SK-N-SH treated with all-trans-retinoic acid at 6 μM for 48 hours (cell line): Measurements from ENCODE around the gene UTRN.

ENCODE experiments used
- ATAC-seq: fragments of 200-7000 bp; cut with Tn5 transposase; 3 replicates; pipeline ENCODE4 v1.9.1; 2020; ENCODE audit warnings: mild to moderate bottlenecking, moderate library complexity
- ARNTL ChIP-seq: fragments of 450-650 bp; formaldehyde crosslinking; IDR thresholded peaks from 2 replicates; pipeline ENCODE4 v1.5.0; 2020; ENCODE audit warnings: low read depth, mild to moderate bottlenecking, moderate library complexity, borderline replicate concordance
- BACH2 ChIP-seq: fragments of 250-450 bp; sonication (Bioruptor Pico); IDR thresholded peaks from 2 replicates; pipeline ENCODE4 v1.9.0; 2021; ENCODE audit warnings: mild to moderate bottlenecking, borderline replicate concordance
- CSDC2 ChIP-seq: fragments of 250-450 bp; sonication (Bioruptor Pico); IDR thresholded peaks from 2 replicates; pipeline ENCODE4 v1.5.0; 2020; ENCODE audit warnings: mild to moderate bottlenecking, moderate library complexity
- ESRRG ChIP-seq: fragments of 250-450 bp; sonication (Bioruptor Pico); IDR thresholded peaks from 2 replicates; pipeline ENCODE4 v1.6.1; 2021; ENCODE audit warnings: mild to moderate bottlenecking
- GLIS3 ChIP-seq: fragments of 250-450 bp; sonication (Bioruptor Pico); IDR thresholded peaks from 2 replicates; pipeline ENCODE4 v1.5.0; 2020; ENCODE audit warnings: mild to moderate bottlenecking, moderate library complexity
- ISL1 ChIP-seq: fragments of 250-450 bp; sonication (Bioruptor Pico); IDR thresholded peaks from 2 replicates; pipeline ENCODE4 v2.1.2; 2022; ENCODE audit warnings: mild to moderate bottlenecking, moderate library complexity
- OSR1 ChIP-seq: fragments of 250-450 bp; sonication (Bioruptor Pico); IDR thresholded peaks from 2 replicates; pipeline ENCODE4 v1.8.0; 2022; ENCODE audit warnings: moderate library complexity, mild to moderate bottlenecking, inconsistent platforms
- PPARA ChIP-seq: fragments of 250-450 bp; sonication (Bioruptor Pico); IDR thresholded peaks from 2 replicates; pipeline ENCODE4 v1.5.0; 2020; ENCODE audit warnings: mild to moderate bottlenecking, borderline replicate concordance
- RARB ChIP-seq: fragments of 250-450 bp; sonication (Bioruptor Pico); IDR thresholded peaks from 2 replicates; pipeline ENCODE4 v1.8.0; 2021; ENCODE audit warnings: mild to moderate bottlenecking, moderate library complexity
- SNAI2 ChIP-seq: fragments of 250-450 bp; sonication (Bioruptor Pico); IDR thresholded peaks from 2 replicates; pipeline ENCODE4 v1.5.0; 2020; ENCODE audit warnings: mild to moderate bottlenecking, moderate library complexity
- TOX ChIP-seq: fragments of 250-450 bp; sonication (Bioruptor Pico); IDR thresholded peaks from 2 replicates; pipeline ENCODE4 v1.8.0; 2021; ENCODE audit warnings: mild to moderate bottlenecking, moderate library complexity, borderline replicate concordance
- ZC3H10 ChIP-seq: fragments of 250-450 bp; sonication (Bioruptor Pico); IDR thresholded peaks from 2 replicates; pipeline ENCODE4 v1.5.1; 2021; ENCODE audit warnings: mild to moderate bottlenecking, moderate library complexity
- ZFP3 ChIP-seq: fragments of 250-450 bp; sonication (Bioruptor Pico); IDR thresholded peaks from 2 replicates; pipeline ENCODE4 v1.5.0; 2020; ENCODE audit warnings: mild to moderate bottlenecking, moderate library complexity
- ZFP30 ChIP-seq: fragments of 450-650 bp; formaldehyde crosslinking; IDR thresholded peaks from 2 replicates; pipeline ENCODE4 v1.5.0; 2022; ENCODE audit warnings: mild to moderate bottlenecking, moderate library complexity
- ZNF565 ChIP-seq: fragments of 450-650 bp; formaldehyde crosslinking; conservative IDR thresholded peaks from 2 replicates; pipeline ENCODE4 v1.5.0; 2020; ENCODE audit warnings: low read depth, mild to moderate bottlenecking, moderate library complexity
- ZNF70 ChIP-seq: fragments of 450-650 bp; formaldehyde crosslinking; IDR thresholded peaks from 2 replicates; pipeline ENCODE4 v1.5.0; 2020; ENCODE audit warnings: mild to moderate bottlenecking, moderate library complexity
- ZNF8 ChIP-seq: fragments of 450-650 bp; formaldehyde crosslinking; IDR thresholded peaks from 2 replicates; pipeline ENCODE4 v1.5.0; 2020; ENCODE audit warnings: mild to moderate bottlenecking, moderate library complexity
- TF ChIP-seq, protein P1 (sequence below): fragments of 250-450 bp; sonication (Bioruptor Pico); IDR thresholded peaks from 2 replicates; pipeline ENCODE4 v1.8.0; 2020; ENCODE audit warnings: mild to moderate bottlenecking, moderate library complexity, borderline replicate concordance
- TF ChIP-seq, protein P2 (sequence below): fragments of 250-450 bp; sonication (Bioruptor Pico); IDR thresholded peaks from 2 replicates; pipeline ENCODE4 v1.5.1; 2021; ENCODE audit warnings: mild to moderate bottlenecking, moderate library complexity
- TF ChIP-seq, protein P3 (sequence below): fragments of 250-450 bp; sonication (Bioruptor Pico); IDR thresholded peaks from 2 replicates; pipeline ENCODE4 v1.5.0; 2020; ENCODE audit warnings: mild to moderate bottlenecking, moderate library complexity
- TF ChIP-seq, protein P4 (sequence below): fragments of 250-450 bp; sonication (Bioruptor Pico); IDR thresholded peaks from 2 replicates; pipeline ENCODE4 v1.5.1; 2020; ENCODE audit warnings: low read depth, mild to moderate bottlenecking, moderate library complexity

The UTRN gene

GRCh38 chr6:144279484-144280150, 5.5 kb upstream of the UTRN start (continued):
- TF ChIP-seq ZFP3 (CRISPR knock-in tag) (no peak), ZNF70 (CRISPR knock-in tag) (no peak), ARNTL (CRISPR knock-in tag) (no peak), ZNF565 (CRISPR knock-in tag) (no peak)

DNA sequence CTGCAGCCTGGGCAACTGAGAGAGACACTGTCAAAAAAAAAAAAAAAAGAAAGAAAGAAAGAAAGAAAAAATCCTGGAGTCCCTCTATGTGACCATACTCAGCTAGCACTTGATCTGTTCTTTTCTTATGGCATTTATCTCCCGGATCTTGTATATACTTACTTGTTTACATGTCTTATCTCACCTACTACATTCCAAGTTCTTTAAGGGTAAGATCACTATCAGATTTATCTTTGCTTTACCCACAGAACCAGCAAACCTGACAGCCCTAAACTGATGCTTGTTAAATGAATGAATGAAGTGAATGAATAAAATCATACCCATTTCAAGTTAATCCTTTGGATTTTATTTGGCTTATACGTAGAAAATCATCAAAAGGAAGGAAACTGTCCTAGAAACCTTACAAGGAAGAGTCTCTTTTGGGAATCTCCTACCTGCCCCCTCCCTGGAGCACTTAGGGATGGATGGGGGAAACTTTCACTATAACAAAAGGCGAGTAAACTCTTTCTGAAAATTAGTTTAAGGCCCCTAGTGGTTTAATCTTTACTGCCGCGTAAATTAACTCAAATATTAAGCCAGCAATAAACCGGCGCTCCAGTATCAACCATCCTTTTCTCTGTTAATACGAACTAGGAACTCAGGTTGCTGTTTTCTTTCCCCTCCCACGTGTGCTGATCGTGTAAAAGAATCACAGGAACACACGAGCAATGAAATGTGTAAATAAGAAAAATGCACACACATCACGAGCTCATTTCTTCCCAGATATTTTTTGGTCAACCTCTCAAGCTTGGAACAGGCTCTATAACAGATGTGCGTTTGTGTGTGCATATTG, 1.3 kb upstream of the UTRN start:
- TF ChIP-seq ARNTL (CRISPR knock-in tag) (no peak), BACH2 (CRISPR knock-in tag) (no peak), SNAI2 (CRISPR knock-in tag) (no peak)
- TF ChIP-seq, protein P1, sequence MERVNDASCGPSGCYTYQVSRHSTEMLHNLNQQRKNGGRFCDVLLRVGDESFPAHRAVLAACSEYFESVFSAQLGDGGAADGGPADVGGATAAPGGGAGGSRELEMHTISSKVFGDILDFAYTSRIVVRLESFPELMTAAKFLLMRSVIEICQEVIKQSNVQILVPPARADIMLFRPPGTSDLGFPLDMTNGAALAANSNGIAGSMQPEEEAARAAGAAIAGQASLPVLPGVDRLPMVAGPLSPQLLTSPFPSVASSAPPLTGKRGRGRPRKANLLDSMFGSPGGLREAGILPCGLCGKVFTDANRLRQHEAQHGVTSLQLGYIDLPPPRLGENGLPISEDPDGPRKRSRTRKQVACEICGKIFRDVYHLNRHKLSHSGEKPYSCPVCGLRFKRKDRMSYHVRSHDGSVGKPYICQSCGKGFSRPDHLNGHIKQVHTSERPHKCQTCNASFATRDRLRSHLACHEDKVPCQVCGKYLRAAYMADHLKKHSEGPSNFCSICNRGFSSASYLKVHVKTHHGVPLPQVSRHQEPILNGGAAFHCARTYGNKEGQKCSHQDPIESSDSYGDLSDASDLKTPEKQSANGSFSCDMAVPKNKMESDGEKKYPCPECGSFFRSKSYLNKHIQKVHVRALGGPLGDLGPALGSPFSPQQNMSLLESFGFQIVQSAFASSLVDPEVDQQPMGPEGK (CRISPR knock-in tag), result no peak
- TF ChIP-seq, all 23 proteins: peak for 0
- no peak for ATAC-seq

DNA sequence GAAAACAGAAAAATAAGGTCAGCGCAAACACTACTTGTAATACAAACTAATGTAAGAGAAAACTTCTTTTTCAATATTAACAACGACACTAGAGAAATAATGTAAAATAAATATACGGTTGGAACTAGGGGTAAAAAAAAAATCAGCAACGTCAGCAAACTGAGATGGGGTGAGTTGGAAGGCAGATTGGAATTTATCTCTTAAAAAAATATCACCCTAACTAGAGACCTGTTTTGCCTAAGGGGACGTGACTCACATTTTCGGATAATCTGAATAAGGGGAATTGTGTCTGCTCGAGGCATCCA, 705 bp upstream of the UTRN start:
- no peak for TF ChIP-seq PPARA (CRISPR knock-in tag)
- TF ChIP-seq ZNF565 (CRISPR knock-in tag), result no peak
- TF ChIP-seq ESRRG (CRISPR knock-in tag), result no peak
- no peak for TF ChIP-seq TOX
- TF ChIP-seq CSDC2 (CRISPR knock-in tag), result no peak
- TF ChIP-seq RARB (CRISPR knock-in tag), result no peak
- TF ChIP-seq, protein P2, sequence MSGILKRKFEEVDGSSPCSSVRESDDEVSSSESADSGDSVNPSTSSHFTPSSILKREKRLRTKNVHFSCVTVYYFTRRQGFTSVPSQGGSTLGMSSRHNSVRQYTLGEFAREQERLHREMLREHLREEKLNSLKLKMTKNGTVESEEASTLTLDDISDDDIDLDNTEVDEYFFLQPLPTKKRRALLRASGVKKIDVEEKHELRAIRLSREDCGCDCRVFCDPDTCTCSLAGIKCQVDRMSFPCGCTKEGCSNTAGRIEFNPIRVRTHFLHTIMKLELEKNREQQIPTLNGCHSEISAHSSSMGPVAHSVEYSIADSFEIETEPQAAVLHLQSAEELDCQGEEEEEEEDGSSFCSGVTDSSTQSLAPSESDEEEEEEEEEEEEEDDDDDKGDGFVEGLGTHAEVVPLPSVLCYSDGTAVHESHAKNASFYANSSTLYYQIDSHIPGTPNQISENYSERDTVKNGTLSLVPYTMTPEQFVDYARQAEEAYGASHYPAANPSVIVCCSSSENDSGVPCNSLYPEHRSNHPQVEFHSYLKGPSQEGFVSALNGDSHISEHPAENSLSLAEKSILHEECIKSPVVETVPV (CRISPR knock-in tag), result no peak
- TF ChIP-seq ZNF8 (CRISPR knock-in tag), result no peak
- no peak for TF ChIP-seq ZFP30
- TF ChIP-seq ISL1 (CRISPR knock-in tag), result no peak
- TF ChIP-seq, protein P3, sequence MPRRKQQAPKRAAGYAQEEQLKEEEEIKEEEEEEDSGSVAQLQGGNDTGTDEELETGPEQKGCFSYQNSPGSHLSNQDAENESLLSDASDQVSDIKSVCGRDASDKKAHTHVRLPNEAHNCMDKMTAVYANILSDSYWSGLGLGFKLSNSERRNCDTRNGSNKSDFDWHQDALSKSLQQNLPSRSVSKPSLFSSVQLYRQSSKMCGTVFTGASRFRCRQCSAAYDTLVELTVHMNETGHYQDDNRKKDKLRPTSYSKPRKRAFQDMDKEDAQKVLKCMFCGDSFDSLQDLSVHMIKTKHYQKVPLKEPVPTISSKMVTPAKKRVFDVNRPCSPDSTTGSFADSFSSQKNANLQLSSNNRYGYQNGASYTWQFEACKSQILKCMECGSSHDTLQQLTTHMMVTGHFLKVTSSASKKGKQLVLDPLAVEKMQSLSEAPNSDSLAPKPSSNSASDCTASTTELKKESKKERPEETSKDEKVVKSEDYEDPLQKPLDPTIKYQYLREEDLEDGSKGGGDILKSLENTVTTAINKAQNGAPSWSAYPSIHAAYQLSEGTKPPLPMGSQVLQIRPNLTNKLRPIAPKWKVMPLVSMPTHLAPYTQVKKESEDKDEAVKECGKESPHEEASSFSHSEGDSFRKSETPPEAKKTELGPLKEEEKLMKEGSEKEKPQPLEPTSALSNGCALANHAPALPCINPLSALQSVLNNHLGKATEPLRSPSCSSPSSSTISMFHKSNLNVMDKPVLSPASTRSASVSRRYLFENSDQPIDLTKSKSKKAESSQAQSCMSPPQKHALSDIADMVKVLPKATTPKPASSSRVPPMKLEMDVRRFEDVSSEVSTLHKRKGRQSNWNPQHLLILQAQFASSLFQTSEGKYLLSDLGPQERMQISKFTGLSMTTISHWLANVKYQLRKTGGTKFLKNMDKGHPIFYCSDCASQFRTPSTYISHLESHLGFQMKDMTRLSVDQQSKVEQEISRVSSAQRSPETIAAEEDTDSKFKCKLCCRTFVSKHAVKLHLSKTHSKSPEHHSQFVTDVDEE (CRISPR knock-in tag), result no peak
- TF ChIP-seq OSR1 (CRISPR knock-in tag), result no peak
- TF ChIP-seq, protein P4, sequence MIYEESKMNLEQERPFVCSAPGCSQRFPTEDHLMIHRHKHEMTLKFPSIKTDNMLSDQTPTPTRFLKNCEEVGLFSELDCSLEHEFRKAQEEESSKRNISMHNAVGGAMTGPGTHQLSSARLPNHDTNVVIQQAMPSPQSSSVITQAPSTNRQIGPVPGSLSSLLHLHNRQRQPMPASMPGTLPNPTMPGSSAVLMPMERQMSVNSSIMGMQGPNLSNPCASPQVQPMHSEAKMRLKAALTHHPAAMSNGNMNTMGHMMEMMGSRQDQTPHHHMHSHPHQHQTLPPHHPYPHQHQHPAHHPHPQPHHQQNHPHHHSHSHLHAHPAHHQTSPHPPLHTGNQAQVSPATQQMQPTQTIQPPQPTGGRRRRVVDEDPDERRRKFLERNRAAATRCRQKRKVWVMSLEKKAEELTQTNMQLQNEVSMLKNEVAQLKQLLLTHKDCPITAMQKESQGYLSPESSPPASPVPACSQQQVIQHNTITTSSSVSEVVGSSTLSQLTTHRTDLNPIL (CRISPR knock-in tag), result no peak
- ATAC-seq, result no peak

DNA sequence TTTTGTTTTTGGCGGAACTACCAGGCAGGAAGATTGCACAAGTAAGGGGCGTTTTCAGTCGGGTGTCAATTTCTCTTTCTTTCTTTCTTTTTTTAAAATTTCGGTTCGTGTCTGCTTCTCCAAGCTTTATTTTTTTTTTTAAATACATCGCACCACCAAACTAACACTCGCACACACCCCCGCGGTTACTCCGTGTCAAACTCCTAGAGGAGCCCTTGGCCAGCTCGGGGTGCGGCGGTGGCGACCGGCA, 338 bp downstream of the UTRN start:
- peak; percentile 34; the same call in 2 of the 3 replicates for ATAC-seq
- TF ChIP-seq SNAI2 (CRISPR knock-in tag), result no peak
- no peak for TF ChIP-seq ARNTL (CRISPR knock-in tag)
- TF ChIP-seq GLIS3 (CRISPR knock-in tag), result no peak
- TF ChIP-seq PPARA (CRISPR knock-in tag), result no peak
- TF ChIP-seq, protein P2 (CRISPR knock-in tag), result no peak
- no peak for TF ChIP-seq ZFP30
- TF ChIP-seq ZC3H10, result no peak
- TF ChIP-seq, protein P4 (CRISPR knock-in tag), result no peak
- TF ChIP-seq RARB (CRISPR knock-in tag), result no peak
- TF ChIP-seq, protein P1 (CRISPR knock-in tag), result no peak
- no peak for TF ChIP-seq ZFP3 (CRISPR knock-in tag)
- TF ChIP-seq TOX, result no peak
- TF ChIP-seq ZNF8 (CRISPR knock-in tag), result no peak
- no peak for TF ChIP-seq ZNF565 (CRISPR knock-in tag)
- no peak for TF ChIP-seq BACH2 (CRISPR knock-in tag)
- no peak for TF ChIP-seq ZNF70 (CRISPR knock-in tag)
- no peak for TF ChIP-seq ESRRG (CRISPR knock-in tag)
- TF ChIP-seq OSR1 (CRISPR knock-in tag), result no peak
